Adrenal gland (tissue), 12 donors: Measurements from ENCODE around the gene GAS2L2. TPM values are rescaled to one million over a fixed set of nuclear protein-coding genes. Genes with fewer than 3 reads are reported as not detected.

ENCODE experiments used
- DNase-seq, 7 donors: peaks; one replicate each; pipeline ENCODE4 v3.0.0-alpha.2; 2019 to 2020
- H3K27ac ChIP-seq, 5 donors: fragments of 200-600 bp; sonication (generic) in 4 of 5; 1 replicate in 3 of 5; 2 replicates in 2 of 5; pipeline versions ENCODE4 v1.5.1 to v1.8.0; 2016 to 2020; ENCODE audit warnings: mild to moderate bottlenecking in 1 of 5
- H3K27me3 ChIP-seq: fragments of 200-600 bp; 2 replicates; pipeline ENCODE4 v1.8.0; 2021
- H3K36me3 ChIP-seq, 2 donors: fragments of 200-600 bp; replicated peaks in 1 of 2; 1 replicate in 1 of 2; 2 replicates in 1 of 2; pipeline versions ENCODE4 v1.5.1 to v1.8.0; 2018 to 2022
- H3K4me1 ChIP-seq, 2 donors: fragments of 200-600 bp; replicated peaks in 1 of 2; 1 replicate in 1 of 2; 2 replicates in 1 of 2; pipeline versions ENCODE4 v1.5.1 to v1.8.0; 2018 to 2021
- H3K4me3 ChIP-seq, 4 donors: fragments of 200-600 bp; sonication (generic) in 3 of 4; one replicate each; pipeline ENCODE4 v1.5.1; 2016 to 2018
- H3K9me3 ChIP-seq, 3 donors: fragments of 200-600 bp; sonication (generic) in 1 of 3; replicated peaks in 1 of 3; 1 replicate in 2 of 3; 2 replicates in 1 of 3; pipeline versions ENCODE4 v1.5.1 to v1.8.0; 2016 to 2021
- POLR2A ChIP-seq, 2 donors: fragments of 450-650 bp; IDR thresholded peaks; one replicate each; pipeline ENCODE4 v1.6.1; 2017; ENCODE audit warnings: antibody characterized with exemption in 2 of 2, mild to moderate bottlenecking in 2 of 2, moderate library complexity in 1 of 2
- WGBS, 4 donors: extraction: QIAGEN DNeasy Blood & Tissue Kit in 2 of 4; methylation state at CpG; one replicate each; pipeline versions ENCODE4 v1.1.5 to v1.1.7; 2013 to 2017; 5-methylcytosine and 5-hydroxymethylcytosine counted together
- intact Hi-C, 2 donors: fragments of 100-400 bp; cut with DNase I; formaldehyde crosslinking; loops; one replicate each; pipeline versions ENCODE4 v1.14.1 to v1.15.0; 2022 to 2023
- polyA plus RNA-seq, 3 donors: library from polyadenylated mRNA; stranded (reverse); fragments of 200-250 nt in 2 of 3; fragments of 350-450 nt in 1 of 3; fragmentation: Illumina TruSeq in 1 of 3; extraction: RNeasy Lipid Tissue Mini Kit (QIAGEN cat#74804) in 1 of 3; gene quantifications; one replicate each; pipeline ENCODE4 v1.2.3, GENCODE V29; 2013 to 2014
- total RNA-seq, 9 donors: library from RNA; depleted of rRNA in 4 of 9; stranded (reverse); fragments of >200 nt in 4 of 9; fragments of 120-200 nt in 1 of 9; fragmentation: NEBNext Ultra II Directional in 1 of 9; extraction: Animal tissue kit (Norgen Biotek cat#: 25700) in 1 of 9; gene quantifications; one replicate each; pipeline versions ENCODE4 v1.1.0 to v1.2.4, GENCODE V29; 2013 to 2023
- TF ChIP-seq, protein P1 (sequence below), 6 experiments: fragments of 450-650 bp in 4 of 6; fragments of 200-600 bp in 2 of 6; sonication (generic) in 1 of 6; IDR thresholded peaks; 1 replicate in 5 of 6; 2 replicates in 1 of 6; pipeline versions ENCODE4 v1.5.1 to v1.8.0; 2016 to 2021; ENCODE audit warnings: antibody characterized with exemption in 6 of 6, mild to moderate bottlenecking in 2 of 6, moderate library complexity in 1 of 6
- donor health status: healthy with polysubstance abuse.
- donor health status: Bipolar disorder and iron deficiency.
- donor health status: DM: yes; HTN: yes; CAD: no.
- donor health status: DM: no; HTN: no; CAD: no.
- donor health status: DM: no; HTN: no; CAD: no.
- donor health status: DM: yes; HTN: yes; CAD: no.

The GAS2L2 gene
- total and polyA plus RNA-seq, 12 donors, result 0.06 to 0.22 (median 0.08) TPM; not detected in 7

DNA sequence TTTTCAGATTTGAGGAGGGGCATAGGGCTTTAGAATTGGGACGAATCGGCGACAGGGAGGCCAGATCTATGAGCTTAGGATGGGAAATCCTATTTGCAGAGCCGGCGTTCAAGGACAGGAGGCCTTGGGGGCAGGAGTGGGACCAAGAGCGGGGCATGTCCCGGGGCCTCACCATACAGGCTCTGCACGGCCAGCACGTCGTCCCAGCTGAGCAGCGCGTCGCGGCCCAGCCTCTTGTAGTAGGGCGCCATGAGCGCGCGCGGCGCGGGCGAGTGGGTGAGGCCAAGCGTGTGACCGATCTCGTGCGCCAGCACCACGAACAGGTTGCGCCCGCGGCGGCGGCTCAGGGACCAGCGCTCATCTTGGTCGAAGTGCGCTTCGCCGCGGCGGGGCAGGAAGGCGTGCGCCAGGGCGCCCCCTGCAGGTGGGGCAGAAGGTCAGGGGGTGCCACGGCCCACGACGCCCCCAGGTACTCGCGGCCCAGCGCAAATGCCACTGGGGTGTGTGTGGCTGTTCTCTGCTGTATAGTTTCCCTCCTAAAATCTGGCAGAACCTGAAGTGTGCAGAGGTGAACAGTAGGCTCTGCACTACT lies 17.0 kb upstream of the GAS2L2 start:
- H3K36me3 ChIP-seq, result no peaks in the 10 kb centered on the region
- no peak overlapping the region for H3K4me3 ChIP-seq
- H3K27me3 ChIP-seq, result no peaks in the 10 kb centered on the region
- H3K27ac ChIP-seq, result no peak overlapping the region
- no peak for TF ChIP-seq POLR2A (IDR thresholded peaks at IDR 0.05)
- TF ChIP-seq, protein P1, sequence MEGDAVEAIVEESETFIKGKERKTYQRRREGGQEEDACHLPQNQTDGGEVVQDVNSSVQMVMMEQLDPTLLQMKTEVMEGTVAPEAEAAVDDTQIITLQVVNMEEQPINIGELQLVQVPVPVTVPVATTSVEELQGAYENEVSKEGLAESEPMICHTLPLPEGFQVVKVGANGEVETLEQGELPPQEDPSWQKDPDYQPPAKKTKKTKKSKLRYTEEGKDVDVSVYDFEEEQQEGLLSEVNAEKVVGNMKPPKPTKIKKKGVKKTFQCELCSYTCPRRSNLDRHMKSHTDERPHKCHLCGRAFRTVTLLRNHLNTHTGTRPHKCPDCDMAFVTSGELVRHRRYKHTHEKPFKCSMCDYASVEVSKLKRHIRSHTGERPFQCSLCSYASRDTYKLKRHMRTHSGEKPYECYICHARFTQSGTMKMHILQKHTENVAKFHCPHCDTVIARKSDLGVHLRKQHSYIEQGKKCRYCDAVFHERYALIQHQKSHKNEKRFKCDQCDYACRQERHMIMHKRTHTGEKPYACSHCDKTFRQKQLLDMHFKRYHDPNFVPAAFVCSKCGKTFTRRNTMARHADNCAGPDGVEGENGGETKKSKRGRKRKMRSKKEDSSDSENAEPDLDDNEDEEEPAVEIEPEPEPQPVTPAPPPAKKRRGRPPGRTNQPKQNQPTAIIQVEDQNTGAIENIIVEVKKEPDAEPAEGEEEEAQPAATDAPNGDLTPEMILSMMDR (IDR thresholded peaks at IDR 0.05), result no peak
- WGBS, 4 donors, result 79 to 96% (median 86%) methylated on average over 21 to 48 of the region's 48 CpGs
- DNase-seq, result no peak
- intact Hi-C loops, result loop anchor here in 1 of 2 donors (5.0 kb wide), 1 partner anchor 37 kb away; the partner anchor contains the start of gene TAF15
- no peaks in the 10 kb centered on the region for H3K9me3 ChIP-seq
- H3K4me1 ChIP-seq, result no peaks in the 10 kb centered on the region

DNA sequence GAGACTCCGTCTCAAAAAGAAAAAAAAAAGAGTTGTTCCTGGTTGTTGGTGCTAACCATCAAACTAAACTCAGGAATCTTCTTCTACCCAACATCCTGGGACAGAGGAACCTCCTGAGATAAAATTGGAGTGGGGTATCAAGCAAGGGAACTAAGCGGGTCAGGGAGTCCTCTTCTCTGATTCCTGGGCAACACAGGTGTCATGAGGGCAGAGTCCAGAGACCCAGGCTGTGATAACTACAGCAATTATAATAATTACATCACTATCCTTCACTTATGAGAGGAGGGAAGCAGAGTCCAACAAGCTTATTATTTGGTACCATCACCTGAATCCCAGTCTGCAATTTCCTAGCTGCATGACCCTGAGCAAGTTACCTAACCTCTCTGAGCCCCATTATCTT lies 15.8 kb upstream of the GAS2L2 start:
- no peak for TF ChIP-seq POLR2A (IDR thresholded peaks at IDR 0.05)
- TF ChIP-seq, protein P1 (IDR thresholded peaks at IDR 0.05), result no peak
- intact Hi-C loops, result loop anchor here in 1 of 2 donors (5.0 kb wide), 1 partner anchor 39 kb away; the partner anchor contains the start of gene TAF15
- Histone ChIP-seq H3K4me3 (no peak overlapping the region), H3K4me1 (peaks cover 5 to 11% of the 10 kb centered on the region in 2 donors), H3K27me3 (no peaks in the 10 kb centered on the region), H3K9me3 (no peaks in the 10 kb centered on the region), H3K36me3 (no peaks in the 10 kb centered on the region), H3K27ac (no peak overlapping the region)
- no peak for DNase-seq
- WGBS, 4 donors, result 85 to 98% (median 93%) methylated on average over 2 of the region's 2 CpGs

DNA sequence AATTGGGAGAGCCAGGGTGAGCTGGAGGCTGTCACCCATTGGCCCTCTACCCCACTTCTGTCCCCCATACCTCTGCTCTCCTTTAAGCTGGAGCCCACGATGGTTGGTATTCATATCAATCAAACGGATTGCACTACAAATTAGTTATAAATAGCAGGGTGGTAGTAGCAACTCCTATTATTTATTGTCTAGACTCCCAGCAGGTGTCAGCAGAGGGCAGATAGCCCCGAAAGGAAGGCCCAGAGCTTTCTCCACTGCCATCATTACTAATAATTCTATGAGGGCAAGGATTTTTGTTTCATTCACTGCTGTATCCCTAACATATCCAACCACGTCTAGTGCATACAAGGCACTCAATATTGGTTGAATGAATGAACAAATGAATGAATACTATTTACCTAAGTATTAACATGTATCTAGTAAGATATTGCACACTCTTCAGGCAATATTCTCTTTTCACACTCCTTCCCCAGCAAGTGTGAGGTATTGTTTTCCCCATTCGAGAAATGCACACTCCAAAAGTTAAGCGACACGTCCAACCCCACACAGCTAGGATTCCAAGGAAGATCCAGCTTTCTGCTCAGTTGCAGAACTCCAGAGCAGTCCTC lies 14.0 kb upstream of the GAS2L2 start:
- H3K27me3 ChIP-seq, result no peaks in the 10 kb centered on the region
- H3K9me3 ChIP-seq, result no peaks in the 10 kb centered on the region
- TF ChIP-seq POLR2A (IDR thresholded peaks at IDR 0.05), result no peak
- TF ChIP-seq, protein P1 (IDR thresholded peaks at IDR 0.05), result peak; percentile 34 to 73 (median 66)
- peak; percentile 55 to 73 (median 69) for DNase-seq
- WGBS, 4 donors, result 32 to 41% (median 37%) methylated on average over 7 of the region's 7 CpGs
- peaks cover 5 to 11% of the 10 kb centered on the region in 2 donors for H3K4me1 ChIP-seq
- H3K27ac ChIP-seq, result no peak overlapping the region
- intact Hi-C loops, result loop anchor here in 1 of 2 donors (5.0 kb wide), 1 partner anchor 40 kb away; the partner anchor contains the start of gene TAF15
- no peaks in the 10 kb centered on the region for H3K36me3 ChIP-seq
- H3K4me3 ChIP-seq, result no peak overlapping the region

DNA sequence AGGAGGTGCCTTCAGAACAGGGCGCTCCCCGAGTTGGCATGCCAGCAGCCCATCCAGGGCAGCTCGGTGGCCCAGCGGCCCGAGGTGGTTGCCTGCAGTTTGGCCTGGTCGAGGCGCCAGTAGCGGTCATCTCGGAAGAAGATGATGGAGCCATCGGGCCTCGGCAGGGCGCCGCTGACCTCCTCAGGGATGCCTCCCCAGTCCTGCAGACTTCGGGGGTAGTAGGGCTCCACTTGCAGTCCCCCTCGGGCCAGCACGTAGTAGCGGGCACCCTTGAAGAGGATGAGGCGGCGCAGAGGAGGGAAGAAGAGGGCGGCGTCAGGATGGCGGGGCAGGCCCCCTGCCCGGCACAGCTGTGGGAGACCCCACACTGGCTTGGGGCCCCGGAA lies 13.4 kb upstream of the GAS2L2 start:
- WGBS, 4 donors, result 65 to 84% (median 81%) methylated on average over 13 to 24 of the region's 24 CpGs
- no peaks in the 10 kb centered on the region for H3K27me3 ChIP-seq
- no peak overlapping the region for H3K27ac ChIP-seq
- H3K36me3 ChIP-seq, result no peaks in the 10 kb centered on the region
- H3K4me3 ChIP-seq, result no peak overlapping the region
- TF ChIP-seq, protein P1 (IDR thresholded peaks at IDR 0.05), result no peak
- no peak for TF ChIP-seq POLR2A (IDR thresholded peaks at IDR 0.05)
- H3K4me1 ChIP-seq, result peaks cover 5 to 11% of the 10 kb centered on the region in 2 donors
- intact Hi-C loops, result loop anchor here in 1 of 2 donors (5.0 kb wide), 1 partner anchor 41 kb away; the partner anchor contains the start of gene TAF15
- no peaks in the 10 kb centered on the region for H3K9me3 ChIP-seq
- DNase-seq, result no peak
